ENCODE measurements around the gene CLIC1. TPM values are rescaled to one million over a fixed set of nuclear protein-coding genes. Genes with fewer than 3 reads are reported as not detected.

The CLIC1 gene
- total and polyA plus RNA-seq, 2 experiments from 2014 or later: 269 to 296 TPM

GRCh38 chr6:31736768-31737314 is 511 bp upstream of the CLIC1 start:
- Histone ChIP-seq H4K20me1 (replicated peaks; ENCODE audit: insufficient read depth) (0 out of 2 replicates have a peak, but pooled peaks cover 11% of the 10 kb centered on the region), H3K4me1 (ENCODE audit: insufficient read depth) (peaks cover 42% of the 10 kb centered on the region), H2AFZ (peak overlapping the region; percentile 83), H3K79me2 (replicated peaks; ENCODE audit: insufficient read depth) (peaks cover 27% of the 10 kb centered on the region), H3K4me2 (peak overlapping the region; percentile 91), H3K36me3 (ENCODE audit: insufficient read depth) (peaks cover 20% of the 10 kb centered on the region), H3K4me3 (peak overlapping the region; percentile 96), H3K9me2 (ENCODE audit: insufficient read depth) (no peaks in the 10 kb centered on the region), H3K27ac (ENCODE audit: low read depth) (peak overlapping the region; percentile 58; the same call in 1 of the 2 replicates), H3F3A (replicated peaks; ENCODE audit: low read depth) (peaks cover 48% of the 10 kb centered on the region), H3K27me3 (ENCODE audit: insufficient read depth) (no peaks in the 10 kb centered on the region)
- no peak for ATAC-seq
- peaks cover 45% of the 10 kb centered on the region for H3K4me1 Mint-ChIP-seq
- peaks cover 32% of the 10 kb centered on the region for H3K27me3 Mint-ChIP-seq (ENCODE audit: insufficient read depth, low read depth, poor library complexity)
- H3K4me3 Mint-ChIP-seq: peak overlapping the region; percentile 92
- H3K9me3 Mint-ChIP-seq: no peaks in the 10 kb centered on the region; the same call in 2 of the 3 replicates
- peak overlapping the region; percentile 43 for H3K27ac Mint-ChIP-seq
- peaks cover 39% of the 10 kb centered on the region for H3K36me3 Mint-ChIP-seq (ENCODE audit: low read depth)
- DNase-seq (ENCODE audit: low spot score): no peak
- TF ChIP-seq REST (IDR thresholded peaks at IDR 0.05; ENCODE audit: unreplicated experiment): no peak
- TF ChIP-seq POLR2AphosphoS5 (IDR thresholded peaks at IDR 0.05; ENCODE audit: low read depth): no peak
- no peak for TF ChIP-seq CREB1 (CRISPR knock-in tag; IDR thresholded peaks at IDR 0.05; ENCODE audit: low read depth)
- no peak for TF ChIP-seq CTCF (conservative IDR thresholded peaks at IDR 0.05; ENCODE audit: low read depth in 2 of 2)
- no peak for TF ChIP-seq EZH2 (IDR thresholded peaks at IDR 0.05; ENCODE audit: low read depth, unreplicated experiment)
- TF ChIP-seq JUNB (IDR thresholded peaks at IDR 0.05; ENCODE audit: unreplicated experiment): no peak
- no peak for TF ChIP-seq NANOG (IDR thresholded peaks at IDR 0.05; ENCODE audit: borderline replicate concordance)
- TF ChIP-seq, protein P1, sequence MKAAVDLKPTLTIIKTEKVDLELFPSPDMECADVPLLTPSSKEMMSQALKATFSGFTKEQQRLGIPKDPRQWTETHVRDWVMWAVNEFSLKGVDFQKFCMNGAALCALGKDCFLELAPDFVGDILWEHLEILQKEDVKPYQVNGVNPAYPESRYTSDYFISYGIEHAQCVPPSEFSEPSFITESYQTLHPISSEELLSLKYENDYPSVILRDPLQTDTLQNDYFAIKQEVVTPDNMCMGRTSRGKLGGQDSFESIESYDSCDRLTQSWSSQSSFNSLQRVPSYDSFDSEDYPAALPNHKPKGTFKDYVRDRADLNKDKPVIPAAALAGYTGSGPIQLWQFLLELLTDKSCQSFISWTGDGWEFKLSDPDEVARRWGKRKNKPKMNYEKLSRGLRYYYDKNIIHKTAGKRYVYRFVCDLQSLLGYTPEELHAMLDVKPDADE (IDR thresholded peaks at IDR 0.05): no peak
- no peak for TF ChIP-seq ZNF114 (CRISPR knock-in tag; IDR thresholded peaks at IDR 0.05)
- TF ChIP-seq EZH2phosphoT487 (IDR thresholded peaks at IDR 0.05; ENCODE audit: unreplicated experiment): no peak
- TF ChIP-seq STAT1 (IDR thresholded peaks at IDR 0.05; ENCODE audit: unreplicated experiment): no peak
- TF ChIP-seq ZNF462 (CRISPR knock-in tag; IDR thresholded peaks at IDR 0.05): no peak
- no peak for TF ChIP-seq ZNF331 (CRISPR knock-in tag; IDR thresholded peaks at IDR 0.05; ENCODE audit: low read depth)
